ENCODE results near the gene LMBR1L. TPM values are rescaled to one million over a fixed set of nuclear protein-coding genes. Genes with fewer than 3 reads are reported as not detected.

LMBR1L gene
- total RNA-seq, 4 donors from 2014 or later, result 11.1 to 27.2 (median 15.9) TPM

GRCh38 chr12:49105504-49106084, 5.1 kb downstream of the LMBR1L start:
- no peak for ATAC-seq
- Histone ChIP-seq H3K4me1 (peaks cover 45 to 46% of the 10 kb centered on the region in 2 donors), H3K36me3 (peaks cover 0 to 51% of the 10 kb centered on the region in 2 donors), H3K27me3 (no peaks in the 10 kb centered on the region), H3K4me3 (no peak overlapping the region), H3K9me3 (no peaks in the 10 kb centered on the region), H3K27ac (peak overlapping the region; percentile 34 to 48 (median 40))
- intact Hi-C loops (cut with DNase I; ENCODE audit: low total_unique reads), result no loop called here
- TF ChIP-seq CTCF (IDR thresholded peaks at IDR 0.05 in 4 of 5, conservative IDR thresholded peaks at IDR 0.05 in 1 of 5) (no peak), POLR2A (IDR thresholded peaks at IDR 0.05) (no peak)
- in situ Hi-C loops (cut with MboI; ENCODE audit: low sequenced_read_pairs in 4 of 4), result no loop called here
- DNase-seq, result peak in 1 of 2 donors; percentile 18

GRCh38 chr12:49104822-49105221, 5.8 kb downstream of the LMBR1L start:
- Histone ChIP-seq H3K27me3 (no peaks in the 10 kb centered on the region), H3K9me3 (no peaks in the 10 kb centered on the region), H3K4me3 (no peak overlapping the region), H3K4me1 (peaks cover 45 to 46% of the 10 kb centered on the region in 2 donors), H3K36me3 (peaks cover 1 to 59% of the 10 kb centered on the region in 2 donors), H3K27ac (peak overlapping the region in 1 of 4 donors; percentile 41)
- ATAC-seq (no peak), DNase-seq (no peak)
- in situ Hi-C loops (cut with MboI; ENCODE audit: low sequenced_read_pairs in 4 of 4), result no loop called here
- TF ChIP-seq POLR2A (IDR thresholded peaks at IDR 0.05) (no peak), CTCF (IDR thresholded peaks at IDR 0.05 in 4 of 5, conservative IDR thresholded peaks at IDR 0.05 in 1 of 5) (no peak)
- intact Hi-C loops (cut with DNase I; ENCODE audit: low total_unique reads), result no loop called here

GRCh38 chr12:49100380-49100779, 10.3 kb downstream of the LMBR1L start:
- H3K4me1 ChIP-seq, result peaks cover 2 to 10% of the 10 kb centered on the region in 2 donors
- H3K27me3 ChIP-seq, result no peaks in the 10 kb centered on the region
- DNase-seq (no peak), ATAC-seq (no peak)
- in situ Hi-C loops (cut with MboI; ENCODE audit: low sequenced_read_pairs in 4 of 4), result no loop called here
- H3K36me3 ChIP-seq, result peaks cover 3 to 71% of the 10 kb centered on the region in 2 donors
- TF ChIP-seq CTCF (IDR thresholded peaks at IDR 0.05 in 4 of 5, conservative IDR thresholded peaks at IDR 0.05 in 1 of 5) (no peak), POLR2A (IDR thresholded peaks at IDR 0.05) (no peak)
- intact Hi-C loops (cut with DNase I; ENCODE audit: low total_unique reads), result no loop called here
- no peak overlapping the region for H3K27ac ChIP-seq
- H3K9me3 ChIP-seq, result no peaks in the 10 kb centered on the region
- H3K4me3 ChIP-seq, result no peak overlapping the region

- DNase-seq (no peak), ATAC-seq (no peak)
- Histone ChIP-seq H3K9me3 (no peaks in the 10 kb centered on the region), H3K4me3 (no peak overlapping the region), H3K4me1 (peaks cover 8 to 21% of the 10 kb centered on the region in 2 donors), H3K36me3 (peaks cover 3 to 62% of the 10 kb centered on the region in 2 donors), H3K27me3 (peaks cover 11 to 15% (median 11%) of the 10 kb centered on the region in 3 donors), H3K27ac (no peak overlapping the region)
- no peak for TF ChIP-seq POLR2A (IDR thresholded peaks at IDR 0.05)
- TF ChIP-seq CTCF (IDR thresholded peaks at IDR 0.05 in 4 of 5, conservative IDR thresholded peaks at IDR 0.05 in 1 of 5), result no peak
- in situ Hi-C loops (cut with MboI; ENCODE audit: low sequenced_read_pairs in 4 of 4), result loop anchor here in 1 of 4 donors (25.0 kb wide), 1 partner anchor 139 kb away; no protein-coding TSS in a partner anchor
- intact Hi-C loops (cut with DNase I; ENCODE audit: low total_unique reads), result no loop called here
These were observed 11.9 kb downstream of the LMBR1L start for GRCh38 chr12:49098703-49099102.
